Right lobe of liver (tissue), 4 donors: ENCODE data around the gene NTMT1.

Experiments
- POLR2A ChIP-seq: fragments of 450-650 bp; IDR thresholded peaks from one replicate; pipeline ENCODE4 v1.6.1; 2017; ENCODE audit warnings: antibody characterized with exemption, mild to moderate bottlenecking
- TF ChIP-seq, protein P1 (sequence below), 4 donors: fragments of 200-600 bp in 3 of 4; fragments of 450-650 bp in 1 of 4; IDR thresholded peaks; one replicate each; pipeline versions ENCODE4 v1.5.1 to v1.8.0; 2016 to 2022; ENCODE audit warnings: antibody characterized with exemption in 4 of 4, mild to moderate bottlenecking in 2 of 4
- donor health status: DM: no; HTN: no; CAD: no.
- donor health status: DM: no; HTN: no; CAD: no.
- donor health status: DM: no; HTN: yes; CAD: no.

- TF ChIP-seq, protein P1, sequence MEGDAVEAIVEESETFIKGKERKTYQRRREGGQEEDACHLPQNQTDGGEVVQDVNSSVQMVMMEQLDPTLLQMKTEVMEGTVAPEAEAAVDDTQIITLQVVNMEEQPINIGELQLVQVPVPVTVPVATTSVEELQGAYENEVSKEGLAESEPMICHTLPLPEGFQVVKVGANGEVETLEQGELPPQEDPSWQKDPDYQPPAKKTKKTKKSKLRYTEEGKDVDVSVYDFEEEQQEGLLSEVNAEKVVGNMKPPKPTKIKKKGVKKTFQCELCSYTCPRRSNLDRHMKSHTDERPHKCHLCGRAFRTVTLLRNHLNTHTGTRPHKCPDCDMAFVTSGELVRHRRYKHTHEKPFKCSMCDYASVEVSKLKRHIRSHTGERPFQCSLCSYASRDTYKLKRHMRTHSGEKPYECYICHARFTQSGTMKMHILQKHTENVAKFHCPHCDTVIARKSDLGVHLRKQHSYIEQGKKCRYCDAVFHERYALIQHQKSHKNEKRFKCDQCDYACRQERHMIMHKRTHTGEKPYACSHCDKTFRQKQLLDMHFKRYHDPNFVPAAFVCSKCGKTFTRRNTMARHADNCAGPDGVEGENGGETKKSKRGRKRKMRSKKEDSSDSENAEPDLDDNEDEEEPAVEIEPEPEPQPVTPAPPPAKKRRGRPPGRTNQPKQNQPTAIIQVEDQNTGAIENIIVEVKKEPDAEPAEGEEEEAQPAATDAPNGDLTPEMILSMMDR (IDR thresholded peaks at IDR 0.05) = no peak
- TF ChIP-seq POLR2A = no peak
Observed at GRCh38 chr9:129595311-129595741, 30.6 kb upstream of the NTMT1 start.
